ENCODE results near the gene FZD1.

- no peak for TF ChIP-seq POLR2A (IDR thresholded peaks at IDR 0.05)
- TF ChIP-seq CTCF (IDR thresholded peaks at IDR 0.05 in 4 of 5, conservative IDR thresholded peaks at IDR 0.05 in 1 of 5) = no peak
Observed at GRCh38 chr7:91251877-91252276, 12.4 kb upstream of the FZD1 start.

All from gastrocnemius medialis (tissue), 4 donors.